GM18498 (cell line): ENCODE results near the gene CALHM2.
"Not testable (repeated sequence)": the region's sequence is repeated elsewhere in the genome, so short reads cannot be mapped to it uniquely, and the experiment has no call there.

Source experiments
- ATAC-seq: cut with Tn5 transposase; IDR thresholded peaks from one replicate; pipeline ENCODE4 v1.9.1; 2021; ENCODE audit warnings: mild to moderate bottlenecking, moderate library complexity; ENCODE audit not compliant: unreplicated experiment

Gene CALHM2

DNA sequence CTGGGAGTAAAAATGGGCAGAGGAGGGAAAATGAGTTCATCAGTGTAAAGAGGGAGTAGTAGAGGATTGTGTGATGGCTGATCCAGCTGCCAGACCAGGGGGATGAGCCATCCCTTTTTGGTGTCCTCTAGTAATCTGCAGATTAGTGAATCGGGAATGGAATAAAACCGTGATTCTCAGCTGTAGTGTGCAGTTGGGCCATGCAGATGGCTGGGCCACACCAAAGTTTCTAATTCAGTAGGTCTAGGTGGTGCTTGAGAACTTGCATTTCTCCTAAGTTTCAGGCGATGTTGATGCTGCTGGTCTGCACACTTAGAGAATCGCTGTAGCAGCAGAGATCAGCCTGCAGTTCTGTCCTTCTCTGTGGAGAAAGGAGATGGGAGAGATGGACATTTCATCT lies 33.1 kb downstream of the CALHM2 start:
- no peak for ATAC-seq

DNA sequence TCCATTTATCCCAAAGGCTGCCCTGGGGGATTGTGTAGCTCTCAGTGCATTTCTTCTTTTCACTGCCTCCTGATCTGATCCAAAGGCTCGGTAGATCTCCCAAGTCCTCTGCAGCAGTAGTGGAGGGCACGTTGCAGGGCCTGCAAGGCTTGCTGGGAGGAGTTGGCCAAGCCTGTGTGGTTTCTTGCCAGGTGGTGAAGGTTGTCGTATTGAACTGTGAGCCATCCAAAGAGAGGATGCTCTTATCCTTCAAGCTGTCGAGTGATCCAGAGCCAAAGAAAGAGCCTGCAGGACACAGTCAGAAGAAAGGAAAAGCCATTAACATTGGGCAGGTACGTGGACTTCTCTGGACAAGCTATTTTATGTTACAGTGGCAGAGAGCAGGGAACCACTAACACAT lies 34.6 kb downstream of the CALHM2 start:
- no peak for ATAC-seq

DNA sequence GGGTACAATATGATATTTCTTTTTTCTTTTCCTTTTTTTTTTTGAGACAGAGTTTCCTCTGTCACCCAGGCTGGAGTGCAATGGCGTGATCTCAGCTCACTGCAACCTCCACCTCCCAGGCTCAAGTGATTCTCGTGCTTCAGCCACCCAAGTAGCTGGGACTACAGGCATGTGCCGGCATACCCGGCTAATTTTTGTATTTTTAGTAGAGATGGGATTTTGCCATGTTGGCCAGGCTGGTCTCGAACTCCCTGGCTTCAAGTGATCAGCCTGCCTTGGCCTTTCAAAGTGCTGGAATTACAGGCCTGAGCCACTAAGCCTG lies 35.1 kb downstream of the CALHM2 start:
- not testable (repeated sequence) for ATAC-seq

DNA sequence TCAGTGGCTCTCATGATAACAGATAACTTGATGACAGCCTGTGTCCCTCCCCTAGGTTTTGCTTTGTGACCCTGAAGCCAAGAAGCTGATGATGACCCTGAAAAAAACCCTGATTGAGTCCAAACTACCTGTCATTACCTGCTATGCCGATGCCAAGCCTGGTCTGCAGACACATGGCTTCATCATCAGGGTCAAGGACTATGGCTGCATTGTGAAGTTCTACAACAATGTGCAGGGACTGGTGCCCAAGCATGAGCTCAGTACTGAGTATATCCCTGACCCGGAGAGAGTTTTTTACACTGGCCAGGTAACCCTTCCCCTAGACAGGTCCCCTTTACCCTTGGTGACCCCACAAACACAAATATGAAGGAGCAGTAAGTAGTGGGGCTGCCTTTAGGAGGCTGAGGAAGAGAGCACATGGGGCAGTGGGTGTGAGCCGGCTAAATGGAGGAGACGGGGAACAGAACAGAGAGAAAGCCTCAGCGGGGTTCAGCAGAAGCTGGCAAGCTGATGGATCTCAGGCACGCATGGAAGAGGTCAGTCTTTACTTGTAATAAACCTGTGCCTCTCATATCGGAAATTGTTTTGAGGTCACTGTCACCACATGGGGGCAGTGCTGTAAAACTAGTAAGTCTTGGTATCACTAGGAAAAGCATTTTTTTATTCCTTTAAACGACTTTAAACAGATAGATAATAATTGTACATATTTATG lies 35.6 kb downstream of the CALHM2 start:
- ATAC-seq: no peak

DNA sequence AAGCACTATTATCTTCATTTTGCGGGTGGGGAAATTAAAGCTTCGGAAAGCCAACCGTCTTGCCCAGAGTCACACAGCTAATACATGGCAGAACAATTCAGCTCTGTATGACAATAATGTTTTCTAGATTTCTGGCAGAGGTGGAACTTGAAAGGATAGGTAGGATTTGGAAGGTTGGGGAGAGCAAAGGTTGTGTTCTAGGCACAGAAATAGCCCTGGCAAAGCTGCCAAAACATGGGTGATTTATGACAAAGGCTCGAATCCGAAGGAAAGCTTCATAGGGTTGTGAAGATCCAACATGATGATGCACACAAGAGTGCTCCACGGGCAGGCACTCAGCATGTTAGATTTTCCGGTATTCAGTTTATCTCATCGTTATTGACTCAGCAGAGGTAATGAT lies 36.6 kb downstream of the CALHM2 start:
- no peak for ATAC-seq

DNA sequence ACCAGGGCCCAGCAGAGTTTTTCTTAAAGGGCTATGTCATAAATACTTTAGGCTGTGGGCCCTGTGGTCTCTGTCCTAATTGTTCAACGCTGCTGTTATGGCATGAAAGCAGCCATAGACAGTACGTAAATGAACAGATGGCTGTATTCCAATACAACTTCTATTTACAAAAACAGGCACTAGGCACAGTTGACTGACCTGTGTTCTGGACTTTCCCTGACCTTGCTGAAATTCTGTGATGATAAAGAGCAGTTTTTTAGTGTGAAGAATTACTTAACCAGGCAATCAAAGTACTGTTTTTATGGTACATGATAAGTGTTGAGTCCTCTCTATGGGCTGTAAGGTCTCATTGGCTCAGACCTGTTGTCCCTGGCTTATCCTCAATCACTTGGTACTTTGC lies 38.6 kb downstream of the CALHM2 start:
- no peak for ATAC-seq

GRCh38 chr10:103397191-103397825 lies 54.9 kb downstream of the CALHM2 start:
- ATAC-seq: no peak

DNA sequence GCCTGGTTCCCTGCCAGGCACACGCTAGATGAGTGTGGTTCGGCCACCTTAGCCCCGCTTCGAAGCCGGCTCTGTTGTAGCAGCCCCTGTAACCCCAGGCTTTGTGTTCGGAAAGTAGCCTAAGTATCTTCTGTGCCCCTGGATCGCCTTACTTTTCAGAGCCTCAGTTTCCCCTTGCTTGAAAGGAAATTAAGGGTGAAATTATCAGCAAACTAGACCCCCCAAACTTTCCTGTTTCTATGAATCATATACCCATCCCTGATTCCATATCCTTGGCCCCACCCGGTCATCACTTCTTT lies 55.4 kb downstream of the CALHM2 start:
- no peak for ATAC-seq
